ENCODE measurements around the gene HEXIM1. TPM values are rescaled to one million over a fixed set of nuclear protein-coding genes. Genes with fewer than 3 reads are reported as not detected.
"Not testable (repeated sequence)": the region's sequence is repeated elsewhere in the genome, so short reads cannot be mapped to it uniquely, and the experiment has no call there.

HEXIM1 gene
- total RNA-seq, 4 donors from 2014 or later = 22.2 to 35.2 (median 29.7) TPM

GRCh38 chr17:45120558-45120957, 27.7 kb upstream of the HEXIM1 start:
- Histone ChIP-seq H3K27ac (no peak overlapping the region), H3K27me3 (no peaks in the 10 kb centered on the region), H3K9me3 (no peaks in the 10 kb centered on the region), H3K4me3 (no peak overlapping the region), H3K36me3 (peaks cover 0 to 52% (median 0%) of the 10 kb centered on the region in 3 donors), H3K4me1 (peaks cover 0 to 47% (median 9%) of the 10 kb centered on the region in 4 donors)
- no peak for TF ChIP-seq CTCF (IDR thresholded peaks at IDR 0.05)
- DNase-seq (ENCODE audit: low spot score in 2 of 2) = no peak
- WGBS, 2 donors = 76 to 86% methylated on average over 15 to 22 of the region's 22 CpGs

- no peak for TF ChIP-seq POLR2A (IDR thresholded peaks at IDR 0.05)
- TF ChIP-seq CTCF (IDR thresholded peaks at IDR 0.05) = no peak
- no peak for TF ChIP-seq EP300 (IDR thresholded peaks at IDR 0.05)
- no peaks in the 10 kb centered on the region for H3K9me3 ChIP-seq
- peaks cover 0 to 49% (median 0%) of the 10 kb centered on the region in 3 donors for H3K36me3 ChIP-seq
- H3K27me3 ChIP-seq = no peaks in the 10 kb centered on the region
- H3K4me3 ChIP-seq = no peak overlapping the region
- WGBS, 2 donors = 58 to 73% methylated on average over 37 to 45 of the region's 45 CpGs
- no peak for DNase-seq (ENCODE audit: low spot score in 2 of 2)
- no peak overlapping the region for H3K27ac ChIP-seq
- H3K4me1 ChIP-seq = peaks cover 0 to 48% (median 9%) of the 10 kb centered on the region in 4 donors
These were observed 27.2 kb upstream of the HEXIM1 start for GRCh38 chr17:45121055-45121454.

- H3K36me3 ChIP-seq = peaks cover 0 to 28% (median 0%) of the 10 kb centered on the region in 3 donors
- H3K4me3 ChIP-seq = no peak overlapping the region
- H3K27me3 ChIP-seq = no peaks in the 10 kb centered on the region
- 90 to 93% methylated on average over 5 to 6 of the region's 6 CpGs for WGBS, 2 donors
- DNase-seq (ENCODE audit: low spot score in 2 of 2) = no peak
- H3K27ac ChIP-seq = peak overlapping the region in 3 of 4 donors; percentile 5 to 83 (median 76)
- TF ChIP-seq CTCF (IDR thresholded peaks at IDR 0.05) (no peak), EP300 (IDR thresholded peaks at IDR 0.05) (no peak), POLR2A (IDR thresholded peaks at IDR 0.05) (no peak)
- peaks cover 0 to 67% (median 15%) of the 10 kb centered on the region in 4 donors for H3K4me1 ChIP-seq
- no peaks in the 10 kb centered on the region for H3K9me3 ChIP-seq
These were observed 25.1 kb upstream of the HEXIM1 start for GRCh38 chr17:45123076-45123770.

GRCh38 chr17:45123930-45124796, 24.1 kb upstream of the HEXIM1 start:
- Histone ChIP-seq H3K4me1 (peaks cover 0 to 77% (median 22%) of the 10 kb centered on the region in 4 donors), H3K27ac (peak overlapping the region in 3 of 4 donors; percentile 5 to 83 (median 76)), H3K4me3 (no peak overlapping the region), H3K36me3 (peaks cover 0 to 18% (median 0%) of the 10 kb centered on the region in 3 donors), H3K27me3 (no peaks in the 10 kb centered on the region), H3K9me3 (no peaks in the 10 kb centered on the region)
- DNase-seq (ENCODE audit: low spot score in 2 of 2) = no peak
- TF ChIP-seq EP300 (IDR thresholded peaks at IDR 0.05) = no peak
- no peak for TF ChIP-seq CTCF (IDR thresholded peaks at IDR 0.05)
- TF ChIP-seq POLR2A (IDR thresholded peaks at IDR 0.05) = no peak
- WGBS, 2 donors = 75 to 80% methylated on average over 9 to 11 of the region's 15 CpGs

GRCh38 chr17:45124797-45125122, 23.5 kb upstream of the HEXIM1 start:
- 60 to 62% methylated on average over 5 of the region's 5 CpGs for WGBS, 2 donors
- peaks cover 0 to 82% (median 24%) of the 10 kb centered on the region in 4 donors for H3K4me1 ChIP-seq
- not testable (repeated sequence) for H3K4me3 ChIP-seq; H3K27me3 ChIP-seq; DNase-seq (ENCODE audit: low spot score in 2 of 2); H3K9me3 ChIP-seq
- peaks cover 0 to 12% (median 0%) of the 10 kb centered on the region in 3 donors for H3K36me3 ChIP-seq
- peak overlapping the region in 3 of 4 donors; percentile 5 to 83 (median 76) for H3K27ac ChIP-seq

All from tibial nerve (tissue), 4 donors.